Suppressor macrophage treated with lipopolysaccharide for 4 hours (primary cell): ENCODE data around the gene LINC01488.

Source experiments
- DNase-seq: peaks from one replicate; pipeline ENCODE4 v3.0.0-alpha.2; 2020

The LINC01488 gene

DNA sequence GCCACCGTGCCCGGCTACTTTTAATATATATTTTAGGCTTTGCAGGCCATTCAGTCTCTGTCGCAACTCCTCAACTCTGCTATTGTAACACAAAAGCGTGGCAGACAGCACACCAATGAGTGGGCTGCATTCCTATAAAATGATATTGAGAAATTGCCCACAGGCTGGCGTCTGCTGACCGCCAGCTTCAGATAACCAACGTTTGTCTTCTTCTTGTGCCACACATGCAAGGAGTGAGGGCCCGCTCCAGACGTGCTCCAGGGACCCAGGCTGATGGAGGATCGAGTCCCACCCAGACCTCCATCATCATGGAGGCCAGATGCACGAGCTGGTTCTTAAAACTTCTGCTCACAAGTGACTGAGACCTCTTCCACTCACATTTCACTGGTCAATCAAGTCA is 35.4 kb upstream of the LINC01488 start:
- peak; percentile 72 for DNase-seq

GRCh38 chr11:69447786-69448185 is 33.7 kb upstream of the LINC01488 start:
- no peak for DNase-seq

- no peak for DNase-seq
Observed at GRCh38 chr11:69448471-69449284, 32.8 kb upstream of the LINC01488 start.

GRCh38 chr11:69449320-69450063 is 32.0 kb upstream of the LINC01488 start:
- DNase-seq, result peak; percentile 68

DNA sequence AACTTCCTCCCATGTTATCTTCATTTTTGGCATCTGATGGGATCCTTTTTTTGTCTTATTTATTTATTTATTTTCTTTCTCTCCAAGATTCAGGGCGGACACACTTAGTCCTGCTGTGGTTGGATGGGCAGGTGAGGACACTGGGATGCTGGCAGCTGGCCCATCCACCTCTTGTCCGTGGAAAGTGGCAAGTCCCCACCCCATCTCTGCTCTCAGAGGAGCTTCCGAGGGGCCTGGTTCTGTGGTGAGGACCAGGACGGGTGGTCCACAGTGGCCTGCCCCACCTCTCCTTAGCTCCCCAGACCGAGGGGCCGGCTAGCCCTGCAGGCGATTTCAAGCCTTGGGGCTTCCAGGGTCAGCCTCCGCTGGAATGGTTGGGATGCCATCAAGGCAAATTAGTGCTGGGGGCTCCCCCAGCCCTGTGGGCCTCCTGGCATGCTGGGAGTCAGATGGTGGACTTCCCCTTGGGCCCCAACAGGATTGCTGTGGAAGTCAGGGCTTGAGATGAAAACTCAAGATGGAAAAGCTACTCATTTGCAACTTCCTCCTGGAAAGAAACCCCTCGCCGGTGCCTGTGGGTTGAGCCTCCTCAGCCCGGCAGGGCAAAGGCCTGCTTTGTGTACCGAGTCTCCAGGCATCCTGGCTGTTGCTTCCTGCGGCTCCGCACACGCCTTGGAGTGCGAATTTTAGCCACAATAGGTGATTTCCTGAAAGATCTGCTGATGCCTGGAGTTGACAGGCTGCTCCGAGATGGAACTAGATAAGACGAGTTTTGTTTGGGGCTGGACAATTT is 31.2 kb upstream of the LINC01488 start:
- DNase-seq, result no peak

DNA sequence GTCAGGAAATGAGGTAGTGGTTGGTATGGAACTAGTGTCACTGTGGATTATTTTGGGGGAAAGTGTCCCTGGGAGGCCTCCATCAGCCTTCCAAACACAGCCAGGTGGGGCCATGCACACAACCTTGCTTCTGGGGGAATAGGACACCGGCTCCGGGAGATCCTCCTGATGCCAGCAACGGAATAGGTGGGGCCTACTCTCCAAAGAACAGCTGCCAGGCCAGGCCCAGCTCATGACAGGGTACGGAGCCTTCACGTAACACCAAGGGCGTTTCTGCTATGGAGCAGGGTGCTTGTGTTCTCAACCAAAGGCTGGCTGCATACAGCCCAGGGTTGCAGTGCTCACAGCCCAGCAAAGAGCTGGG is 30.6 kb upstream of the LINC01488 start:
- no peak for DNase-seq

GRCh38 chr11:69451289-69451688 is 30.2 kb upstream of the LINC01488 start:
- no peak for DNase-seq

GRCh38 chr11:69452206-69452987 is 29.1 kb upstream of the LINC01488 start:
- DNase-seq, result no peak

- DNase-seq, result no peak
Observed at GRCh38 chr11:69453151-69453550, 28.3 kb upstream of the LINC01488 start.

DNA sequence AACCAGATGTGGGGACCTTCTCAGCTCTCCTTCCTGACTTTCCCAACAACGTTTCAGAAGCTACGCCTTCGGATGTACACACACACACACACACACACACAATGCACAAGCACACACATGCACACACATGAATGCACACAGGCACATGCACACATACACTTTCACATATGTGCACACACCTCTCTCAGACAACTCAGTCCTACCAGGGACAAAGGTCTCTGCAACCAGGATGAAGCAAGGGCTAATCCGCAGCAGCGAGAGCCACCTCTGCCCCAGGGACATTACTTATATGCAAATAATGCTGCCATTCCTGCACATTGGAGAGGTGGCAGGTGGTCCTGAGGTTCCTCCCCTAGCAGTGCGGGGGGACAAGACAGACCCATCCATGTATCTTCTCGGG is 27.4 kb upstream of the LINC01488 start:
- no peak for DNase-seq

GRCh38 chr11:69455969-69456368 is 25.5 kb upstream of the LINC01488 start:
- DNase-seq, result no peak

GRCh38 chr11:69456712-69457111 is 24.8 kb upstream of the LINC01488 start:
- no peak for DNase-seq

- DNase-seq, result no peak
Observed at GRCh38 chr11:69459848-69460539, 21.5 kb upstream of the LINC01488 start.

GRCh38 chr11:69460540-69461257 is 20.8 kb upstream of the LINC01488 start:
- peak; percentile 45 for DNase-seq

GRCh38 chr11:69461272-69461962 is 20.0 kb upstream of the LINC01488 start:
- DNase-seq, result no peak

GRCh38 chr11:69462106-69462951 is 19.1 kb upstream of the LINC01488 start:
- DNase-seq, result no peak

DNA sequence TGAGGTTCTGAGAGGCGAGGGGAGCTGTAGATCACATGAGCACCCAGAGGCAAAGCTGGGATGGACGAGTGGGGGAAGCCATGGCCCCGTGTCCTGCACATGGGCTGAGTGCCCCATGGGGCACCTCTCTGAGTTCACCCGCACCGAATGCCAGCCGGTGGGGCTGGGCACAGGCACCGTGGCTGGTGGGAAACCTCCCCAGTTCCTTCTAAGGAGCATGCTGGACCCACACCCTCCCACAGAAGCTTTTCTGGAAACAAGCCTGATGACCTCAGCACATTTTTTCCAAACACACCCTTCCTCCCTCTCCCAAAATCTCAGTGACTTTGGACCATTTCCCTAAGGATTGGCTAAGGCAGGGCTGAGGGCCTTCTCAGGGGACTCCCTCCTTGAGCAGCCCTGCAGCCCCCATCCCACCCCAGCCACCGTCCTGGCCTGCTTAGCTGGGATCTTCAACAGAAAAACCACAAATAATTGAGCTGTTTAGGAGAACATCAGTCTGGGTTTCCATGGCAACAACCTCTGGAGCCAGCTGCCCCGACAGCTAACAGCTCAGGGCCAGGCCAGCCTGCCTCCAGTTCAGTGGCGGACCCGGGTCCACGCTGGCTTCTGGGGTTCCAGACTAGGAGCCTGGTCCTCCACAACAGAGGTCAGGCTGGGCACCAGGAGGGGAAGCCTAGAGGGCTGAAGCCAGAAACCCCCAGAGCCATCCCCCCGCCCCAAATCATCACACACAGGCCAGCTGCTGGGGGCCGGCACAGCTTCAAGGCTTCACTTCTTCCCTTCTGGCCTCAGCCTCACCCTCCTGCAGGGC is 18.1 kb upstream of the LINC01488 start:
- no peak for DNase-seq

DNA sequence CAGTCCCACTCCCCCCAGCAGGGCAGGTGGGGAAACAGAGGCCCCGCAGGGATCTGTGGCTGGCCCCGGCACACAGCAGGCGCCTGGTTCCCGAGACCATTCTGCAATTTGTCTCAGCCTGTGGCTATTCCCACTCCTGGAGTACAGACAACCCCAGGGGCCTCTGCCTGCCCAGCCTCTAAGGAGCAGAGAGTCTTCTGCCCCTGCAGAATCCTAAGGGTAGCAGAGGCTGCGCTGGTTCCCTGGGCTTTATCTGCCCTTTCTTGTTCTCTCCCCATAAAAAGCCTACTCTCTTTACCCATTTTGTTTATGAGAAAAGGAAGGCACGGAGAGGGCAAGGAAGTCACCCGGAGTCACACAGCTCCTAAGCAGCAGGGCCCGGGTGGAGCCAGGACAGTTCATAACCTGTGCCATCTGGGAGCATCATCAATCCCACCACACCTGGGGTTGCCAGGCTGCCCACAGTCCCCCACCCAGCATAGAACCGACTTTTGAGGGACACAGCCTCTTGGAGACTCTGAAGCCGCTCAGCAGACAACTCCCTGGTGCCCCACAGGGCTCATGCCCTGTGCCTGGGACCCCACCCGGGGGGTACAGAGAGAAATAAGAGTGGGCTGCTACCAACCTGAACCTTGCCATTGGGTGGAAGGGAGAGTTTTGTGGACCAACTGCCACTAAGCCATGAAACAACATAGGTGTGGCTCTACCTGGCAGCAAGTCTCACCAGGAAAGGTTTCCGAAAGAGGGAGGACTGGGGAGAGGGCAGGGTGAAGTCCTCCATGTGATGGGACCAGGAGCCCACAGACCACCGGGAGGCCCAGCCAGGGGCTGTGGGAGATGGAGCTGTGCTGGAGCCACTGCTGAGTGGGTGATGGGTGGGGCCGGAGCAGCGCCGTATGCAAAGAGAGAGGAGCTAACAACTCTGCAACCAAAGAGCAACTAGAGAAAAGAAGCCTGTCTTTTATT is 17.2 kb upstream of the LINC01488 start:
- DNase-seq, result no peak
